Ishikawa (cell line): ENCODE results near the gene DNAJC22.

Source experiments
- CEBPB ChIP-seq: IDR thresholded peaks from 2 replicates; pipeline ENCODE4 v1.6.1; 2012
- CREB1 ChIP-seq: IDR thresholded peaks from 2 replicates; pipeline ENCODE4 v1.6.1; 2012; ENCODE audit warnings: low read depth
- EGR1 ChIP-seq: IDR thresholded peaks from 2 replicates; pipeline ENCODE4 v1.6.1; 2012
- EP300 ChIP-seq: IDR thresholded peaks from 2 replicates; pipeline ENCODE4 v1.6.1; 2012; ENCODE audit warnings: borderline replicate concordance
- FOXM1 ChIP-seq: IDR thresholded peaks from 2 replicates; pipeline ENCODE4 v1.6.1; 2012; ENCODE audit warnings: low read depth, borderline replicate concordance
- NFIC ChIP-seq: IDR thresholded peaks from 2 replicates; pipeline ENCODE4 v1.6.1; 2012
- RAD21 ChIP-seq: IDR thresholded peaks from 2 replicates; pipeline ENCODE4 v1.6.1; 2012; ENCODE audit warnings: low read depth
- TAF1 ChIP-seq: IDR thresholded peaks from 2 replicates; pipeline ENCODE4 v1.6.1; 2012; ENCODE audit warnings: low read depth, mild to moderate bottlenecking
- TCF12 ChIP-seq: IDR thresholded peaks from 2 replicates; pipeline ENCODE4 v1.6.1; 2012; ENCODE audit warnings: low read depth
- TEAD4 ChIP-seq: IDR thresholded peaks from 2 replicates; pipeline ENCODE4 v1.6.1; 2012
- YY1 ChIP-seq: IDR thresholded peaks from 2 replicates; pipeline ENCODE4 v1.6.1; 2012; ENCODE audit warnings: low read depth
- ZBTB7A ChIP-seq: IDR thresholded peaks from 2 replicates; pipeline ENCODE4 v1.6.1; 2012; ENCODE audit warnings: low read depth
- TF ChIP-seq, protein P1 (sequence below): IDR thresholded peaks from 2 replicates; pipeline ENCODE4 v1.6.1; 2012; ENCODE audit warnings: low read depth, mild to moderate bottlenecking
- TF ChIP-seq, protein P2 (sequence below): IDR thresholded peaks from 2 replicates; pipeline ENCODE4 v1.6.1; 2012
- TF ChIP-seq, protein P3 (sequence below): IDR thresholded peaks from 2 replicates; pipeline ENCODE4 v1.6.1; 2012

DNAJC22 gene

DNA sequence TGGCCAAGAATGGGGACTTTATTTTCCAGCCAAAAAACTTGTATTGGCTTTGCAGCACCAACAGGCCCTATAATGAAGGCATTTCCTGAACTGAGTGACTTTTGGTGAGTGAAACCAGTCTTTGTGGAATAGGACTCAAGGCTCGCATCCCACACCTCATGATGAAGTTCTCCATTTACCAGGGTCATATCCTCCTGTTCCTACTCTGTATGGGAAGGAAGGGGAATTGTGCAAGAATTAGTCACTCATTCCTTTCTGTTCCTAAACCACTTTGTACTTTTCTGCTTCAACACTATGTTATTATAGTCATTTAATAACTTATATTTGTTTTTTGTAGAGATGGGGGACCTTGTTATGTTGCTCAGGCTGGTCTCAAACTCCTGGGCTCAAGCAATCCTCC is 18.3 kb downstream of the DNAJC22 start:
- TF ChIP-seq CEBPB (peak; percentile 56; the same call in 1 of the 2 replicates), RAD21 (no peak), FOXM1 (no peak)

DNA sequence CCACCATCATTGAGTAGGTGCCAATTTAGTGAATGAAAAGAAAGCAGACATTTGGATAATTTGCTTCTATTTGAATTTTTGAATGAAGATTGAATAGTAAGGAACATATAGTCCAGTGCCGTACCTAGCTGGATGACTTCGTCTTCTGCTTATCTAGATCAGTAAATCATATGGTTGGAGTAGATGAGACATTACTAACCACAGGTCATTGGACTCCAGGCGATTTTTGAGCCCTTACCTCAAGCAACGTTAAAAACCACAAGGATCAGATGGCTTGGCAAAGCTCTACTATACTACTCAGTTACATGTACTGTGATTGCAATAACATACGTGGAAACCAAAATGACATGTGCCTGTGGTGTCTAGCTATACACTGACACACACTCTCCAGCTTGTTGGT is 18.9 kb downstream of the DNAJC22 start:
- TF ChIP-seq CREB1 (no peak), YY1 (no peak), TCF12 (no peak), TEAD4 (no peak), FOXM1 (no peak), NFIC (no peak), EGR1 (no peak), EP300 (no peak), TAF1 (no peak), CEBPB (no peak), RAD21 (no peak), ZBTB7A (no peak)
- TF ChIP-seq, protein P1, sequence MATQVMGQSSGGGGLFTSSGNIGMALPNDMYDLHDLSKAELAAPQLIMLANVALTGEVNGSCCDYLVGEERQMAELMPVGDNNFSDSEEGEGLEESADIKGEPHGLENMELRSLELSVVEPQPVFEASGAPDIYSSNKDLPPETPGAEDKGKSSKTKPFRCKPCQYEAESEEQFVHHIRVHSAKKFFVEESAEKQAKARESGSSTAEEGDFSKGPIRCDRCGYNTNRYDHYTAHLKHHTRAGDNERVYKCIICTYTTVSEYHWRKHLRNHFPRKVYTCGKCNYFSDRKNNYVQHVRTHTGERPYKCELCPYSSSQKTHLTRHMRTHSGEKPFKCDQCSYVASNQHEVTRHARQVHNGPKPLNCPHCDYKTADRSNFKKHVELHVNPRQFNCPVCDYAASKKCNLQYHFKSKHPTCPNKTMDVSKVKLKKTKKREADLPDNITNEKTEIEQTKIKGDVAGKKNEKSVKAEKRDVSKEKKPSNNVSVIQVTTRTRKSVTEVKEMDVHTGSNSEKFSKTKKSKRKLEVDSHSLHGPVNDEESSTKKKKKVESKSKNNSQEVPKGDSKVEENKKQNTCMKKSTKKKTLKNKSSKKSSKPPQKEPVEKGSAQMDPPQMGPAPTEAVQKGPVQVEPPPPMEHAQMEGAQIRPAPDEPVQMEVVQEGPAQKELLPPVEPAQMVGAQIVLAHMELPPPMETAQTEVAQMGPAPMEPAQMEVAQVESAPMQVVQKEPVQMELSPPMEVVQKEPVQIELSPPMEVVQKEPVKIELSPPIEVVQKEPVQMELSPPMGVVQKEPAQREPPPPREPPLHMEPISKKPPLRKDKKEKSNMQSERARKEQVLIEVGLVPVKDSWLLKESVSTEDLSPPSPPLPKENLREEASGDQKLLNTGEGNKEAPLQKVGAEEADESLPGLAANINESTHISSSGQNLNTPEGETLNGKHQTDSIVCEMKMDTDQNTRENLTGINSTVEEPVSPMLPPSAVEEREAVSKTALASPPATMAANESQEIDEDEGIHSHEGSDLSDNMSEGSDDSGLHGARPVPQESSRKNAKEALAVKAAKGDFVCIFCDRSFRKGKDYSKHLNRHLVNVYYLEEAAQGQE, result no peak
- TF ChIP-seq, protein P2, sequence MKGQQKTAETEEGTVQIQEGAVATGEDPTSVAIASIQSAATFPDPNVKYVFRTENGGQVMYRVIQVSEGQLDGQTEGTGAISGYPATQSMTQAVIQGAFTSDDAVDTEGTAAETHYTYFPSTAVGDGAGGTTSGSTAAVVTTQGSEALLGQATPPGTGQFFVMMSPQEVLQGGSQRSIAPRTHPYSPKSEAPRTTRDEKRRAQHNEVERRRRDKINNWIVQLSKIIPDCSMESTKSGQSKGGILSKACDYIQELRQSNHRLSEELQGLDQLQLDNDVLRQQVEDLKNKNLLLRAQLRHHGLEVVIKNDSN, result no peak
- TF ChIP-seq, protein P3, sequence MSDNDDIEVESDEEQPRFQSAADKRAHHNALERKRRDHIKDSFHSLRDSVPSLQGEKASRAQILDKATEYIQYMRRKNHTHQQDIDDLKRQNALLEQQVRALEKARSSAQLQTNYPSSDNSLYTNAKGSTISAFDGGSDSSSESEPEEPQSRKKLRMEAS, result no peak

DNA sequence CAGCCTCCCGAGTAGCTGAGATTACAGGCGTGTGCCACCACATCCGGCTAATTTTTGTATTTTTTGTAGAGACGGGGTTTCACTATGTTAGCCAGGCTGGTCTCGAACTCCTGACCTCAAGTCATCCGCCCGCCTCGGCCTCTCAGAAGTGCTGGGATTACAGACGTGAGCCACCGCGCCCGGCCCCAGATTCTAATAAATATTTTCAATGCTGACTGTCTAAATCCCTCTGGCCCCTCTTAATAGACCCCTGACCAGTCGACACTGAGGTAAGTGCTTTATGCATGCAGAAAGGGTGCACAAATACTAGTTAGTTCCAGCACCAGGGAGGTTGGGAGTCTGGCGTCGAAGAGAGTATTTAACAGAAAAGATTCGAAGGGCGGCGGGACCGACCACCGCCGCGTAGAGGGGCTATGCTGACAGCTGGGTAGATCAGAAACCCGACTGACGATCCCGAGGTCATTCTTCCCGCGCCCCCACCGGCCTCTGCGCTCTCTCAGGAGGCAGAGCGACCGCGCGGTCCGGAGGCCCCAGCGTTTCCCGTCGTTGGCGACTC is 19.5 kb downstream of the DNAJC22 start:
- peak; percentile 78; the same call in 1 of the 2 replicates for TF ChIP-seq ZBTB7A
- TF ChIP-seq YY1, result no peak
- TF ChIP-seq TAF1, result no peak; the same call in 1 of the 2 replicates
- TF ChIP-seq, protein P1, result no peak
- no peak for TF ChIP-seq EGR1
- no peak for TF ChIP-seq TCF12
- TF ChIP-seq, protein P2, result no peak
- TF ChIP-seq FOXM1, result peak; percentile 29; the same call in 1 of the 2 replicates
- TF ChIP-seq NFIC, result 0 out of 2 replicates have a peak, but pooled peaks have one; percentile 40
- TF ChIP-seq TEAD4, result no peak
- TF ChIP-seq, protein P3, result no peak; the same call in 1 of the 2 replicates

DNA sequence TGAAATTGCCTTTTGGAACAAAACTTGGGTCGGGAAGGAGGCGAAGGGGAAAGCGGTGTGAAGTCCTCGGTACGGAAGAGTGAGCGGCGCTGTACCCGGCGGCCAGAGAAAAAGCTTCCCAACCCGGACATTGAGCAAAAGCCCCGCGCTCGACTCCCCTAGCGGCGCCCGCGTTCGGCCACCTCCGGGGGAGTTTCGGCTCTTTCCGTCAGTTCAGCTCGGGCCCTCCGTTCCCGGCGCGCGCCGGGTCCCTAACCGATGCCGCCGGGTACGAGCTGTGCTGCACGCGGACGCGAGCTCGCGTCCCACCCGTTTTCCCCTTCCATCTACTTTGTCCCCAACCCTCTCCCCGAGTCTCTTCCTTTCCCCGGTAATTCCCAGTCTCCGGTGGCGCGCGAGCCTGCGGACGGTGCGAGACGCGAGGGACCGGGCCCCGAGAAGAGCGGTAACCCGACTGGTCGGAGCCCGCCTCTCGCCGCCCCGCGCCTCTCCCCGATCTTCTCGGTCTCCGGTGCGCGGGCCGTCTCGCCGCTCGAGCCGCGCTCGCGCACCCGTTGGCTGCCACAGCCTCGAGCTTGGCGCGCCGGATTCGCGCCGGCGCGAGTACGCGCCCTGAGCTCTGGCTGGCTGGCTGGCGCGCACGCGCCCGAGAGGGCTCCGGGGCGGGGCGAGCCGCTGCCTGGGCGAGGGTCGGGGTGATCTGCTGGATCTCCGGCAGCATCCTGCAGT is 20.1 kb downstream of the DNAJC22 start:
- TF ChIP-seq CREB1, result 0 out of 2 replicates have a peak, but pooled peaks have one; percentile 7
- TF ChIP-seq, protein P3, result peak; percentile 75
- peak; percentile 25; the same call in 1 of the 2 replicates for TF ChIP-seq TCF12
- TF ChIP-seq CEBPB, result no peak
- TF ChIP-seq EP300, result 0 out of 2 replicates have a peak, but pooled peaks have one; percentile 8
- TF ChIP-seq TAF1, result peak; percentile 63
- peak; percentile 68 for TF ChIP-seq ZBTB7A
- peak; percentile 27; the same call in 1 of the 2 replicates for TF ChIP-seq YY1
- no peak for TF ChIP-seq EGR1

DNA sequence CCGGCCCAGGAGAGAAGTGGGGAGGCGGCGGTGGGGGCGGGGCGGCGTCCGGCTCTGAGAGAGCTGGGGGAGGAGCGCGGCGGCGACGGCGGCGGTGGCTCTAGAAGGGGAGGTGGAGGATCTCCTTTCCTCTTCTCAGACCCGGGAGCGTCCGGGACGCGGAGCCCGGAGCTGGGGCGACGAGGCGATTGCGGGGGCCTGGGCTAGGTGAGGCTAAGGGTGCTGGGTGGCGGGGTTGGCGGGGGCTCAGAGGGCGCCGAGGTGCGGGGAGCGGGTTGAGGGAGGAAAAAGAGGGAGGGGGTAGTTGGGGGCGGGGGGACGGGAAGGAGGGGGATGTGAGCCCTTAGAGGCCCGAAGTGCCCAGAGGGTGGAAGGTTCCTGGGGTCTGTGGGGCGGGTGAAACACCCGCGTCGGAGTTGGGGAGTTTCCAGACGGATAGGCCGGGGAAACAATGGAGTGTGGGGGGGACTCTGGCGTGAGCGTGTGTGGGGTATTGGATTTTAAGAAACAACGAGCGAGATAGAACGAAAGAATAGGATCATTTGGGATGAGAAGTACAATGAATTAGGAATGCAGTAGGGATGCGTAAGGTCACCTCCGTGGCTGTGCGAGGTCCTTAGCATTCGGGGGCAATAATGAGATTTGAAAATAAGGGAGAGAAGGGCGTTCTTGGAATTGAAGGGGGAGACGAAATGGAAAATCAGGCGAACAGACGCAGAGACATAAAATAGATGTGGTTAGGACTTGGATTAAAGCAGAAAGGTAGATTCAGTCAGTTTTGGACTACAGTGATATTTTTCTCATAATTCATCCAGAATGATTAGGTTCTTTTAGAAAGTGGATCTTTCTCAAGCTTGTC is 20.9 kb downstream of the DNAJC22 start, which contains the start of gene SPATS2:
TSS of gene SPATS2 (plus strand) at position 82 of the 859 bp plus-strand sequence. CDS start 93,551 bp downstream, outside the sequence.
- no peak for TF ChIP-seq NFIC
- 0 out of 2 replicates have a peak, but pooled peaks have one; percentile 23 for TF ChIP-seq EP300
- 0 out of 2 replicates have a peak, but pooled peaks have one; percentile 38 for TF ChIP-seq TCF12
